Epithelial cell of esophagus (primary cell): ENCODE results near the gene IDH1.

Source experiments
- DNase-seq: peaks from one replicate; pipeline ENCODE4 v3.0.0; 2010; ENCODE audit warnings: low read depth
- H3K4me3 ChIP-seq: 2 replicates; pipeline ENCODE4 v1.5.1; 2011; ENCODE audit warnings: mild to moderate bottlenecking, low read length, control low read depth
- CTCF ChIP-seq: IDR thresholded peaks from 2 replicates; pipeline ENCODE4 v1.5.1; 2011; ENCODE audit warnings: low read depth, mild to moderate bottlenecking, low read length, control low read depth, inconsistent platforms; ENCODE audit not compliant: insufficient read depth; ENCODE audit errors: missing control alignments

IDH1 gene

DNA sequence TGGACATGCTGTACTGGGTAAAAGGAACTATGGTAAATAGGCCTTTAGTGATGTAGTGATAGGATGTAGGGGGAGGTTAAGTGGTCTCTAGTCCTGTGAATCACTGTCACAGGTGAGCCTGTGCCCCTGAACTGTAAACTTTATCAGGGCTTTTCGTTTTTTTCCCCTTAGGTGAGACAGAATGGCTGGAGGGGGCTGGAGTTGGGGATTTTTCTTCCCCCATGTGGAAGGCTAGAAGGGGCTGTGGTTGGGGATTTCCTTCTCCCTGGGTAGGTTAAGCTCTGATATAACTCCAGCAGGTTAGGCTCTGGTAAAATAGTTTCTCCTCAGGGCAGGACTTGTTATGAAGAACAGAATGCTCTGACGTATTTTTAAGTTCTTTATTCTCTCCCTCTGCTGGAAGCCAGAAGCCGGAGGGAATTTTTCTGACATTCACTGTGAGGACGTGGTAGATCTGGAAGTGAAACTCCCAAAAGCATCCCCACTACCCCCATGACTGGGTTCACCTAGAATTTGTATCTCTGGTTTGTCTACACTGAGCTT lies 39.7 kb upstream of the IDH1 start:
- H3K4me3 ChIP-seq = no peak overlapping the region
- DNase-seq = no peak
- no peak for TF ChIP-seq CTCF

GRCh38 chr2:208285853-208286252 lies 31.0 kb upstream of the IDH1 start:
- H3K4me3 ChIP-seq = no peak overlapping the region
- no peak for DNase-seq
- TF ChIP-seq CTCF = no peak

GRCh38 chr2:208280933-208281332 lies 26.1 kb upstream of the IDH1 start:
- no peak for TF ChIP-seq CTCF

DNA sequence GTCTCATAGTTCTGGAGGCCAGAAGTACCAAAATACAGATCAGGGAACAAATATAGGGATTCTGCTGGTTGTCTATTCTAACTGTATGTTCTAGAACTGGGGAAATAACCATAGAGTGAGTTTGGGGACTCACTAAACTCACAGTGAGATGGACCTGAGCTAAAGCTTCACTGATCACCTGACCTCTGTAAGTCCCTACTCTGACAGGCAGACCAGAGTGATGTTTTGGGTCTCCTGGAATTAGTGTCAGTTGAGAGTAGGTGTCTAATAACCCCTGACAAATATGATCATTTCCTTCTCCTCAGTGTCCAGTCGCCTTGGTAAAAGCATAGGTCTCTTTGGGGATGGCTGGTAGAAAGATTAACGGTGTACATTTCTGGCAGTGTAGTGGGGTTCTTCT lies 25.4 kb upstream of the IDH1 start:
- TF ChIP-seq CTCF = no peak
- DNase-seq = no peak
- H3K4me3 ChIP-seq = no peak overlapping the region

More at GRCh38 chr2:208280933-208281332, 26.1 kb upstream of the IDH1 start:
- no peak overlapping the region for H3K4me3 ChIP-seq
- no peak for DNase-seq

DNA sequence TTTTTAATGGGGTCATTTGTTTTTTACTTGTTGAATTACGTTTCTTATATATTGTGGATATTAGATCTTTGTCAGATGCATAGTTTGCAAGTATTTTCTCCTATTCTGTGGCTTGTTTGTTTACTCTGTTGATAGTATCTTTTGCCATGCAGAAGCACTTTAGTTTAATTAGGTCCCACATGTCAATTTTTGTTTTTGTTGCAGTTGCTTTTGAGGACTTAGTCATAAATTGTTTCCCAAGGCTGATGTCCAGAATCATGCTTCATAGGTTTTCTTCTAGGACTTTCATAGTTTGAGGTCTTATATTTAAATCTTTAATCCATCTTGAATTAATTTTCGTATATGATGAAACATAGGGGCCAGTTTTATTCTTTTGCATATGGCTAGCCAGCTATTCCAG lies 24.4 kb upstream of the IDH1 start:
- DNase-seq = no peak
- TF ChIP-seq CTCF = no peak
- H3K4me3 ChIP-seq = no peak overlapping the region

DNA sequence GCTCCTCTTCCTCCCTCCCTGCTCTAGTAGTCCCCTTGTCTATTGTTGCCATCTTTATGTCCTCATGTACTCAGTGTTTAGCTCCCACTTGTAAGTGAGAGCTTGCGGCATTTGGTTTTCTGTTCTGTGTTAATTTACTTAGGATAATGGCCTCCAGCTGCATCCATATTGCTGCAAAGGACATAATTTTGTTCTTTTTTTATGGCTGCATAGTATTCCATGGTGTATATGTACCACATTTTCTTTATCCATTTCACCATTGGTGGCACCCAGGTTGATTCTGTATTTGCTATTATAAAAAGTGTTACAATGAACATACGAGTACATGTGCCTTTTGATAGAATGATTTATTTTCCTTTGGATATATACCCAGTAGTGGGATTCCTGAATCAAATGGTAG lies 23.7 kb upstream of the IDH1 start:
- no peak overlapping the region for H3K4me3 ChIP-seq
- TF ChIP-seq CTCF = no peak
- no peak for DNase-seq

GRCh38 chr2:208274748-208275147 lies 19.9 kb upstream of the IDH1 start:
- no peak for DNase-seq
- no peak overlapping the region for H3K4me3 ChIP-seq
- TF ChIP-seq CTCF = no peak
